HepG2 (cell line): ENCODE measurements around the gene PPP1R13B. TPM values are rescaled to one million over a fixed set of nuclear protein-coding genes. Genes with fewer than 3 reads are reported as not detected.

Experiments used
- CAMTA2 ChIP-seq: sonication (generic); formaldehyde crosslinking; IDR thresholded peaks from 2 replicates; pipeline ENCODE4 v1.4.0; 2020; ENCODE audit warnings: mild to moderate bottlenecking, missing genetic modification reagents, borderline replicate concordance
- DPF2 ChIP-seq: sonication (generic); formaldehyde crosslinking; IDR thresholded peaks from 2 replicates; pipeline ENCODE4 v1.4.0; 2020; ENCODE audit warnings: mild to moderate bottlenecking, low read depth, missing genetic modification reagents, borderline replicate concordance
- E2F1 ChIP-seq: sonication (generic); formaldehyde crosslinking; IDR thresholded peaks from 2 replicates; pipeline ENCODE4 v1.5.0; 2020; ENCODE audit warnings: missing genetic modification reagents
- ELF1 ChIP-seq: sonication (generic); formaldehyde crosslinking; IDR thresholded peaks from 2 replicates; pipeline ENCODE4 v1.4.0; 2020; ENCODE audit warnings: missing genetic modification reagents
- HNF4A ChIP-seq: sonication (generic); formaldehyde crosslinking; IDR thresholded peaks from 2 replicates; pipeline ENCODE4 v1.4.0; 2020; ENCODE audit warnings: missing genetic modification reagents
- HOXA9 ChIP-seq: sonication (generic); formaldehyde crosslinking; IDR thresholded peaks from 2 replicates; pipeline ENCODE4 v1.8.1; 2022; ENCODE audit warnings: missing genetic modification reagents, mild to moderate bottlenecking, moderate library complexity, borderline replicate concordance
- JUNB ChIP-seq: sonication (generic); formaldehyde crosslinking; IDR thresholded peaks from 2 replicates; pipeline ENCODE4 v1.8.0; 2022; ENCODE audit warnings: missing genetic modification reagents, mild to moderate bottlenecking, borderline replicate concordance
- KAT7 ChIP-seq: IDR thresholded peaks from 2 replicates; pipeline ENCODE4 v1.6.1; 2018; ENCODE audit warnings: borderline replicate concordance, missing compliant biosample characterization
- MTF1 ChIP-seq: sonication (generic); formaldehyde crosslinking; IDR thresholded peaks from 2 replicates; pipeline ENCODE4 v1.5.0; 2020; ENCODE audit warnings: missing genetic modification reagents
- NBN ChIP-seq: fragments of 450-650 bp; conservative IDR thresholded peaks from 2 replicates; pipeline ENCODE4 v1.6.1; 2017
- NKX3-1 ChIP-seq: sonication (generic); formaldehyde crosslinking; IDR thresholded peaks from 2 replicates; pipeline ENCODE4 v1.5.0; 2020; ENCODE audit warnings: missing genetic modification reagents
- NRL ChIP-seq: sonication (generic); formaldehyde crosslinking; IDR thresholded peaks from 2 replicates; pipeline ENCODE4 v1.5.0; 2020; ENCODE audit warnings: missing genetic modification reagents, mild to moderate bottlenecking, moderate library complexity, borderline replicate concordance
- PCBP1 ChIP-seq: fragments of 200-400 bp; formaldehyde crosslinking; IDR thresholded peaks from 2 replicates; pipeline ENCODE4 v1.6.1; 2017; ENCODE audit warnings: mild to moderate bottlenecking, low read depth, low read length, borderline replicate concordance
- POLR2AphosphoS5 ChIP-seq: IDR thresholded peaks from 2 replicates; pipeline ENCODE4 v1.6.1; 2012; ENCODE audit warnings: low read depth, low read length
- PRMT3 ChIP-seq: sonication (generic); formaldehyde crosslinking; IDR thresholded peaks from 2 replicates; pipeline ENCODE4 v1.8.1; 2022; ENCODE audit warnings: low read depth, mild to moderate bottlenecking, moderate library complexity, missing genetic modification reagents, borderline replicate concordance
- RBFOX2 ChIP-seq: fragments of 200-400 bp; formaldehyde crosslinking; IDR thresholded peaks from 2 replicates; pipeline ENCODE4 v1.6.1; 2017; ENCODE audit warnings: low read depth, mild to moderate bottlenecking, low read length
- RFX5 ChIP-seq: IDR thresholded peaks from 2 replicates; pipeline ENCODE4 v1.6.1; 2011; ENCODE audit warnings: low read depth, low read length, improper control_type of control experiment
- RNF2 ChIP-seq: fragments of 450-650 bp; conservative IDR thresholded peaks from 2 replicates; pipeline ENCODE4 v1.6.1; 2016; ENCODE audit warnings: low read depth
- ZNF280B ChIP-seq: sonication (generic); formaldehyde crosslinking; IDR thresholded peaks from 2 replicates; pipeline ENCODE4 v1.5.0; 2020; ENCODE audit warnings: missing genetic modification reagents, mild to moderate bottlenecking, borderline replicate concordance
- ZNF556 ChIP-seq: sonication (generic); formaldehyde crosslinking; IDR thresholded peaks from 2 replicates; pipeline ENCODE4 v1.4.0; 2020; ENCODE audit warnings: mild to moderate bottlenecking, missing genetic modification reagents, borderline replicate concordance
- ZNF670 ChIP-seq: sonication (generic); formaldehyde crosslinking; IDR thresholded peaks from 2 replicates; pipeline ENCODE4 v1.8.0; 2022; ENCODE audit warnings: mild to moderate bottlenecking, missing genetic modification reagents, borderline replicate concordance
- ZNF674 ChIP-seq: sonication (generic); formaldehyde crosslinking; IDR thresholded peaks from 2 replicates; pipeline ENCODE4 v1.5.0; 2020; ENCODE audit warnings: low read depth, mild to moderate bottlenecking, missing genetic modification reagents
- ZNF777 ChIP-seq: sonication (generic); formaldehyde crosslinking; IDR thresholded peaks from 2 replicates; pipeline ENCODE4 v1.4.0; 2020; ENCODE audit warnings: missing genetic modification reagents
- polyA plus RNA-seq, 8 experiments: library from polyadenylated mRNA; depleted of rRNA in 3 of 8; stranded (reverse) in 7 of 8; unstranded in 1 of 8; fragments of >200 nt; fragmentation: Illumina TruSeq in 4 of 8; extraction: Trizol in 4 of 8; gene quantifications; 2 replicates each; pipeline versions ENCODE4 v1.2.1 to v1.2.3, GENCODE V29; 2011 to 2016; ENCODE audit warnings: low read depth in 4 of 8, missing spikeins in 1 of 8, mixed read lengths in 1 of 8; ENCODE audit not compliant: insufficient read depth in 1 of 8
- total RNA-seq, 5 experiments: library from RNA; depleted of rRNA; stranded (reverse); fragments of >200 nt; fragmentation: Illumina TruSeq; extraction: Trizol; gene quantifications; 2 replicates each; pipeline ENCODE4 v1.2.3, GENCODE V29; 2016; ENCODE audit warnings: low read depth in 1 of 5
- TF ChIP-seq, protein P1 (sequence below): sonication (generic); formaldehyde crosslinking; IDR thresholded peaks from 2 replicates; pipeline ENCODE4 v1.4.0; 2020; ENCODE audit warnings: missing genetic modification reagents, mild to moderate bottlenecking, borderline replicate concordance
- TF ChIP-seq, protein P2 (sequence below): IDR thresholded peaks from 2 replicates; pipeline ENCODE4 v1.6.1; 2018; ENCODE audit warnings: missing genetic modification reagents

Gene PPP1R13B
- total and polyA plus RNA-seq, 2 of the 13 experiments (the other 11 are each of a cell fraction or from before 2014, with no cell fraction given) = 4.6 to 9.4 TPM

DNA sequence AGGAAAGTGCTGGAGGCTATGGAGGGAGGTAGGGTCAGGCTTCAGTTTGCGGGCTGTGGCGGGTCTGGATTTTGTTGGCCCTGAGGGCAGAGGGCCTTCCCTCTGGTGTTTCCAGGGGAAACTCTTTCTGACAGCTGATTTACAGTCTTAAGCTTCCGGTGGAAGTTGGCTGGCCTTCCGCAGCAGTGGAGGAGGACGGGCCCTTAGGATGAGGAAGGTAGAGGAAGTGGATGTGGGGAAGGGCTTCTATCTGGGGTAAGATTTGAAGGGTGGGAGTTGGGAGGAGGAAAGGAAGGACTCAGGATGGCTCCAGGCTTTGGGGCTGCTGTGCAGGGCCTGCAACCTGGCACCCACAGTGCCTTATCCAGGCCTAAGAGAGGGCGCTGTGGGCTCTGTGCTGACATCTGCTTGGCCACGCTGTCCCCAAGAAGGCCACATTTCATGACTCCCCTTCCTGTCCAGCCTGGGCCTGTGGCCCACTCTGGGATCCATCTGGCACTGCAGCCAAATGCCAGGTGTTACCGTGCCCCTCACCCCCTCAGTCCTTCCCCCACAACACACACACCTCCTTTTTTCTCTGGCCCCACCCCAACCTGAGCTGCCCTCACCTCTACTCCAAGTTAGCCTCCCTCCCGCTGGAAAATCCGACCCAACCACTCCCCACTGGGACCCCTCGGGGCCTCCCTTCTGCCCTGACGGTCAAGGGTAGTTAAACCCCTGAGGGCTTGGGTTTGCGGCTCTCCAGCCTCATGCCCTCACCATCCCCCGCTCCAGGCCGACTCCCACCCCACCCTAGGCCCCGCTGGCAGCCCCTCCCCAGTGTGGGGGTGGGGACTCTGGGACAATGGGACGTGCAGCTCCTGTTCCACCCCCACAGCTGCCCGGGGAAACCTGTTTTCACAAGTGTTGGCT is 7.7 kb upstream of the PPP1R13B start (continued):
- TF ChIP-seq HOXA9 (CRISPR knock-in tag) = no peak
- peak; percentile 39 for TF ChIP-seq POLR2AphosphoS5
- TF ChIP-seq NBN = no peak
- TF ChIP-seq ZNF777 = peak; percentile 45; the same call in 1 of the 2 replicates
- TF ChIP-seq ELF1 = no peak
- TF ChIP-seq KAT7 (CRISPR knock-in tag) = peak; percentile 87; the same call in 1 of the 2 replicates
- TF ChIP-seq CAMTA2 (CRISPR knock-in tag) = no peak
- no peak for TF ChIP-seq ZNF674 (CRISPR knock-in tag)
- TF ChIP-seq HNF4A (CRISPR knock-in tag) = no peak
- no peak for TF ChIP-seq NKX3-1 (CRISPR knock-in tag)
- TF ChIP-seq RFX5 = no peak
- TF ChIP-seq PCBP1 = peak; percentile 86; the same call in 1 of the 2 replicates
- no peak for TF ChIP-seq E2F1 (CRISPR knock-in tag)
- TF ChIP-seq DPF2 (CRISPR knock-in tag) = peak; percentile 14; the same call in 1 of the 2 replicates
- TF ChIP-seq MTF1 (CRISPR knock-in tag) = no peak
- no peak for TF ChIP-seq JUNB (CRISPR knock-in tag)
- TF ChIP-seq PRMT3 (CRISPR knock-in tag) = no peak
- no peak for TF ChIP-seq ZNF280B (CRISPR knock-in tag)
- TF ChIP-seq, protein P1, sequence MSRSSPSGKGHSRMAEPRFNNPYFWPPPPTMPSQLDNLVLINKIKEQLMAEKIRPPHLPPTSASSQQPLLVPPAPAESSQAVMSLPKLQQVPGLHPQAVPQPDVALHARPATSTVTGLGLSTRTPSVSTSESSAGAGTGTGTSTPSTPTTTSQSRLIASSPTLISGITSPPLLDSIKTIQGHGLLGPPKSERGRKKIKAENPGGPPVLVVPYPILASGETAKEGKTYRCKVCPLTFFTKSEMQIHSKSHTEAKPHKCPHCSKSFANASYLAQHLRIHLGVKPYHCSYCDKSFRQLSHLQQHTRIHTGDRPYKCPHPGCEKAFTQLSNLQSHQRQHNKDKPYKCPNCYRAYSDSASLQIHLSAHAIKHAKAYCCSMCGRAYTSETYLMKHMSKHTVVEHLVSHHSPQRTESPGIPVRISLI = no peak; the same call in 1 of the 2 replicates
- TF ChIP-seq ZNF670 (CRISPR knock-in tag) = no peak
- peak; percentile 53; the same call in 1 of the 2 replicates for TF ChIP-seq RBFOX2
- no peak for TF ChIP-seq RNF2
- TF ChIP-seq, protein P2, sequence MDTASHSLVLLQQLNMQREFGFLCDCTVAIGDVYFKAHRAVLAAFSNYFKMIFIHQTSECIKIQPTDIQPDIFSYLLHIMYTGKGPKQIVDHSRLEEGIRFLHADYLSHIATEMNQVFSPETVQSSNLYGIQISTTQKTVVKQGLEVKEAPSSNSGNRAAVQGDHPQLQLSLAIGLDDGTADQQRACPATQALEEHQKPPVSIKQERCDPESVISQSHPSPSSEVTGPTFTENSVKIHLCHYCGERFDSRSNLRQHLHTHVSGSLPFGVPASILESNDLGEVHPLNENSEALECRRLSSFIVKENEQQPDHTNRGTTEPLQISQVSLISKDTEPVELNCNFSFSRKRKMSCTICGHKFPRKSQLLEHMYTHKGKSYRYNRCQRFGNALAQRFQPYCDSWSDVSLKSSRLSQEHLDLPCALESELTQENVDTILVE = no peak
- TF ChIP-seq ZNF556 (CRISPR knock-in tag) = peak; percentile 2; the same call in 1 of the 2 replicates
- TF ChIP-seq NRL (CRISPR knock-in tag) = no peak
